ENCODE results near the gene OAS3. TPM values are rescaled to one million over a fixed set of nuclear protein-coding genes. Genes with fewer than 3 reads are reported as not detected.
A peak's percentile ranks its signal among the peaks of the same experiment; 100 is the strongest.
"Not testable (repeated sequence)": the region's sequence is repeated elsewhere in the genome, so short reads cannot be mapped to it uniquely, and the experiment has no call there.

OAS3 gene
- polyA plus RNA-seq, 3 donors, result 7.6 to 10.0 (median 9.6) TPM

GRCh38 chr12:112980491-112981158, 42.4 kb downstream of the OAS3 start:
- DNase-seq (ENCODE audit: low read depth in 3 of 3, low spot score in 2 of 3), result no peak

GRCh38 chr12:112985642-112986290, 47.5 kb downstream of the OAS3 start:
- DNase-seq (ENCODE audit: low read depth in 3 of 3, low spot score in 2 of 3), result no peak

- no peak for DNase-seq (ENCODE audit: low read depth in 3 of 3, low spot score in 2 of 3)
These were observed 48.1 kb downstream of the OAS3 start for GRCh38 chr12:112986291-112986800.

- DNase-seq (ENCODE audit: low read depth in 3 of 3, low spot score in 2 of 3), result no peak
These were observed 49.3 kb downstream of the OAS3 start for GRCh38 chr12:112987561-112987960.

GRCh38 chr12:112988224-112988623, 50.0 kb downstream of the OAS3 start:
- DNase-seq (ENCODE audit: low read depth in 3 of 3, low spot score in 2 of 3), result no peak

GRCh38 chr12:112988823-112989385, 50.6 kb downstream of the OAS3 start:
- not testable (repeated sequence) for DNase-seq (ENCODE audit: low read depth in 3 of 3, low spot score in 2 of 3)

GRCh38 chr12:112989806-112990205, 51.5 kb downstream of the OAS3 start:
- DNase-seq (ENCODE audit: low read depth in 3 of 3, low spot score in 2 of 3), result no peak

- peak in 1 of 3 donors; percentile 27 for DNase-seq (ENCODE audit: low read depth in 3 of 3, low spot score in 2 of 3)
These were observed 54.5 kb downstream of the OAS3 start for GRCh38 chr12:112992541-112993398.

GRCh38 chr12:112995008-112995407, 56.7 kb downstream of the OAS3 start:
- no peak for DNase-seq (ENCODE audit: low read depth in 3 of 3, low spot score in 2 of 3)

- DNase-seq (ENCODE audit: low read depth in 3 of 3, low spot score in 2 of 3), result no peak
These were observed 58.2 kb downstream of the OAS3 start for GRCh38 chr12:112996501-112996900.

- DNase-seq (ENCODE audit: low read depth in 3 of 3, low spot score in 2 of 3), result no peak
These were observed 59.2 kb downstream of the OAS3 start for GRCh38 chr12:112997506-112997905.

GRCh38 chr12:112998987-112999767, 60.9 kb downstream of the OAS3 start:
- DNase-seq (ENCODE audit: low read depth in 3 of 3, low spot score in 2 of 3), result no peak

GRCh38 chr12:113000433-113000832, 62.2 kb downstream of the OAS3 start:
- no peak for DNase-seq (ENCODE audit: low read depth in 3 of 3, low spot score in 2 of 3)

GRCh38 chr12:113002155-113002554, 63.9 kb downstream of the OAS3 start:
- no peak for DNase-seq (ENCODE audit: low read depth in 3 of 3, low spot score in 2 of 3)

GRCh38 chr12:113002676-113003075, 64.4 kb downstream of the OAS3 start:
- no peak for DNase-seq (ENCODE audit: low read depth in 3 of 3, low spot score in 2 of 3)

GRCh38 chr12:113003636-113004035, 65.4 kb downstream of the OAS3 start:
- no peak for DNase-seq (ENCODE audit: low read depth in 3 of 3, low spot score in 2 of 3)

GRCh38 chr12:113005762-113006161, 67.5 kb downstream of the OAS3 start:
- no peak for DNase-seq (ENCODE audit: low read depth in 3 of 3, low spot score in 2 of 3)

GRCh38 chr12:113006206-113006605, 67.9 kb downstream of the OAS3 start:
- no peak for DNase-seq (ENCODE audit: low read depth in 3 of 3, low spot score in 2 of 3)

GRCh38 chr12:113006641-113007040, 68.4 kb downstream of the OAS3 start:
- no peak for DNase-seq (ENCODE audit: low read depth in 3 of 3, low spot score in 2 of 3)

GRCh38 chr12:113007166-113007565, 68.9 kb downstream of the OAS3 start:
- DNase-seq (ENCODE audit: low read depth in 3 of 3, low spot score in 2 of 3), result no peak

Data from right renal cortex interstitium (tissue), 3 donors.